Posterior cingulate gyrus (tissue), 11 donors: Measurements from ENCODE around the gene NCKAP5.

Experiments used
- DNase-seq, 10 donors: peaks; one replicate each; pipeline versions ENCODE4 v3.0.0 to v3.0.0-alpha.2; 2020 to 2021; ENCODE audit warnings: mixed read lengths in 3 of 10
- intact Hi-C: fragments of 100-400 bp; cut with DNase I; formaldehyde crosslinking; loops from one replicate; pipeline ENCODE4 v1.15.1; 2023

The NCKAP5 gene

DNA sequence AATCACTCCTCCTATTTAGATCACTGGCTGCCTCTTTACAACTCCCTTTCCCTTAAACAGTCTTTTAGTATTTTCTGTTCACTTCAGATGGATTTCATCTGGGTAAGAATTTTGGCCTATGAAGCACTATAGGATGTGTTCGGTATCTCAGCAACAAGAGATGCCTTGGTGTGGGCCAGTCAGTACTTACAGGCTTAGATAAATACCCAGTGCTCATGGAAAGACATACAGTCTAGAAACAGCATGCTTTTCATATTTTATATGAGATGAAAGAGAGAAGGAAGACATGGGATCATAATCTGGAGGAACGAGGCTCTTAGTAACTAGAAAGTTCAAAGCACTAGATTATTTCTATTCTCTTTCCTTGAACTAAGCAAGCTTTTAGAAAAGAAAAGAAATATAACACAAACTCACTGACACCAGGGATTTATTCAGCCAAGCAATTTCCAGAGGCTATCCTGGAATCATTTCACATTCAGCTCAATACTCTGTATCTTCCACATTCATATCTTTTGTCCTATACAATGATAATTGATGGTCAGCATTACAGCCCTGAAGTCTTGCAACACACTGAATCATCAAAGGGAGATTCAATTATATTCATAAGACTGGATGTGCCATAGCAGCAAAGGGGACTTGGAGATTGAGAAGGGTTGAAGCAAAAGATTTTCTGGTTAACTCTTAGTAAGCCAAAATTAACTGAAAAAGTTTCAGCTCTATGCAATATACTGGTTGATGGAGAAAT, 489.4 kb downstream of the NCKAP5 start:
- intact Hi-C loops: no loop called here
- DNase-seq: no peak

DNA sequence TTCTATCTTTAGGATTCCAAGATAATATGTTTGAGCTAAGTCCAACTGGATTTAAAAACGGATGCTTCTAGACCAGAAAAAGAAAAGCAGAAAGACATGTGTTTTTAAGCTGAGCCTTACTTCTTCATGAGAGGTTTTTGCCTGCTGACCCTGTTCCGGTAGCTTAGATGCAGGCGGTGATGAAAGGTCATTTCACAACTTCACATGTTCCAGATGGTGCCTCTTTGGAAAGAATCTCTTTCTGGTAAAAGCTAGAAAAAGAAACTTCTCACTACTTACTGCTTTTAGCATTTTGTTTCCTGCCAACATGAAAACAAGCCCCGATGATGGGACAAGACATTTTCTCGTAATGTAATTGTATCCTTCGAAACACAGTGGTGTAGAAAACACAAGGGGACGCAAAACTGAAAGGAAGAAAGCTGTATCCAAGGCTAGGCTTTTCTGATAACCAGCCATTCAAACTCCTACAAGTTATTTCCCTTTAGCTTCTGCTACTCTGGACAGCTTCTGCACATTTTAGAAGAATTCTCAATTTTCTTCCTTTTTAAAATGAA, 490.9 kb downstream of the NCKAP5 start:
- intact Hi-C loops: no loop called here
- no peak for DNase-seq

- intact Hi-C loops: no loop called here
- DNase-seq: no peak
Observed at GRCh38 chr2:133072837-133073694, 495.2 kb downstream of the NCKAP5 start.

- DNase-seq: peak in 2 of 10 donors; percentile 18 to 22
- intact Hi-C loops: no loop called here
Observed at GRCh38 chr2:133063775-133064174, 504.5 kb downstream of the NCKAP5 start.

GRCh38 chr2:133062931-133063665, 505.2 kb downstream of the NCKAP5 start:
- DNase-seq: no peak
- intact Hi-C loops: no loop called here

DNA sequence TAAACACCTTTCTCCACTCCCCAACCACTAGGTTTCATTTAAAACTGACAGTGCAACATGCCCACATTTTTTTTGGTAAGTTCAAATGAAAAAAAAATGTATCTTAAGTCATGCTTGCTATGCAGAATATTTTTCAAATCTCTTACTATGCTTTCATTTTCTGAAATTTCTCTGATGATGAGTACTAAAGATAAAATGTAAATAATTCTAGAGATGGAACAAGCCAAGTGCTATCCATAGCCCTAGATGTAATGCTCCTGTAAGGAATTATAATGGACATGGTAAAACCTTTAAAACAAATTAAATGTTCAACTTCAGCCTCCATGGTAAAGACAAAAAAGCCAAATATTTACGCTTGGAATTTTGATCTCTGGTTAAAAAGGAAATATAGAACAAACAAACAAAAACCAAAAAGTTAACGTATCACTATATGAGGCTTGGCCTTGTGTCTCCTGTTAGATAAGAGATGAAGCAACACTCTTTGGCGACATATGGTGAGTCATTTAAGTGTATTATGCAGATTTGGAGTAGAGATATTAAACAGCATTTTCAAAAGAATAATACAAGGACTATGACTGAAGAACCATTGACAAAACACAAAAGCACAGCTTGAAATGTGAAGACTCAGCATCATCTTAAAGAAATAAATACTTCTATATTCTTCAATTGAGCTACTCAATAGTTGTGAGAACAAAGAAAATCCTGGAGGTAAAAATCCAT, 506.2 kb downstream of the NCKAP5 start:
- intact Hi-C loops: no loop called here
- DNase-seq: no peak

- intact Hi-C loops: no loop called here
- no peak for DNase-seq
Observed at GRCh38 chr2:133054297-133054696, 514.0 kb downstream of the NCKAP5 start.

DNA sequence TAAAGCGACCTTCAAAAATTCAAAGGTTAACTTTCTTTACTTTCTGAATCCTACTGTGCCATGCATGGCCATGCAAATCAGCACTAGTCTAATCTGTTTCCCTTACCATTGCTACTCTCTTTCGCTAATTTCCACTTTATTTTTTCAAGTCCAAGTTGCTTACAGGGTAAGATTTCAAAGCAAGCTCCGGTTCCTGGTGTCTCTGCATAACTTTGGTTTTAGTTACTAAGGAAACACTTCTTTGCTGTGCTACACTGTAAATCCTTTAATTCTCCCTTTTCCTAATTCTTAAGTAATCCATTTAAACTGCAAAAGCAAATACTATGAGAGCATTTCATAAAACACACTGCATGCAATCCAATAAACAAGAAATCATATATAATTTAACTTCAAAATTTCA, 514.7 kb downstream of the NCKAP5 start:
- DNase-seq: no peak
- intact Hi-C loops: no loop called here

GRCh38 chr2:133045787-133046186, 522.5 kb downstream of the NCKAP5 start:
- intact Hi-C loops: no loop called here
- DNase-seq: no peak

- intact Hi-C loops: no loop called here
- DNase-seq: no peak
Observed at GRCh38 chr2:133044556-133044955, 523.7 kb downstream of the NCKAP5 start.

DNA sequence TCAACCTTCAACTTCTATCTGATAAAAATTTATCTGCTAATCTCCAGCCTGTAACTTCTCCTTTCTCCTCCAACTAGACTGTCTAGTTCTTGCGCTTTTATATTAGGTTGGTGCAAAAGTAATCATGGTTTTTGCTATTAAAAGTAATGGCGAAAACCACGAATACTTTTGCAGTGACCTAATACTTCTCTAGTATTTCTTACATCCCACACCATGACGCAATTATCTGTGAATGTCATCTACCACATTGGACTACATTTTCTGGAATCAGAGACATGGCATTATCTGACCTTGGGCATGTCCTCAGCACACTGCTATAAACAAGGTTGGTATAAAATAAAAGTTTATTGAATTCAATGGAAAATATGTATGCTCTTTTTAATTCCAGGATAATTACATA, 528.1 kb downstream of the NCKAP5 start:
- no peak for DNase-seq
- intact Hi-C loops: no loop called here

GRCh38 chr2:133039531-133039930, 528.7 kb downstream of the NCKAP5 start:
- intact Hi-C loops: no loop called here
- no peak for DNase-seq

DNA sequence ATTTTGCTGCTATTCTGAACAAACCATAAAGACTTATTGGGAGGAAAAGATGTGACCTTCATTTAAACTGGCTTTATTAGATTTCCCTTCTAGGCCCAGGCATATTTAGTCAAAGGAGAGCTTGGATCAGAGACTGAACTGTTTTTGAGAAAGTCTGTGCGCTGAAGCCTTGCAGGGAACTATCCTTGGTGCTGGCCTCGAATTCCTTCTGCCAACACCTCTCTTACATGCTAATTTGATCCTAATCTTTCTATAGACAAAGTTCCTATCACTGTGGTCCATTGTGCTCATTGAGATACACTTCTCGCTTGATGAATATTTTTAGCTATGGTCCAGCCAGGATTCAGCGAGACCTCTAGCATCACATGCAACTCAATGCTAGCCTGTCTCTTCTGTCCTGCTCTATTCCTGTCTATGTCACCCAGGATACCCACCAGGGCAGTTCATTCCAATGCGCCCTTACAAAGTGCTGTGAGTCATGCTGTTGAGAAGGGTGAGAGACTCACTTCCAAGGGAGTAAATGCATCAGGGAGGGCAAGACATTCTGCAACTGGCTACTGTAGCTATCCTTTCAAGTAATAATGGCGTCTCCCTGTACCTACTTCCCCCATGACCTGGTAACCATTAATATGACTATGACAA, 541.6 kb downstream of the NCKAP5 start:
- no peak for DNase-seq
- intact Hi-C loops: no loop called here

GRCh38 chr2:133025004-133025403, 543.3 kb downstream of the NCKAP5 start:
- DNase-seq: no peak
- intact Hi-C loops: no loop called here

DNA sequence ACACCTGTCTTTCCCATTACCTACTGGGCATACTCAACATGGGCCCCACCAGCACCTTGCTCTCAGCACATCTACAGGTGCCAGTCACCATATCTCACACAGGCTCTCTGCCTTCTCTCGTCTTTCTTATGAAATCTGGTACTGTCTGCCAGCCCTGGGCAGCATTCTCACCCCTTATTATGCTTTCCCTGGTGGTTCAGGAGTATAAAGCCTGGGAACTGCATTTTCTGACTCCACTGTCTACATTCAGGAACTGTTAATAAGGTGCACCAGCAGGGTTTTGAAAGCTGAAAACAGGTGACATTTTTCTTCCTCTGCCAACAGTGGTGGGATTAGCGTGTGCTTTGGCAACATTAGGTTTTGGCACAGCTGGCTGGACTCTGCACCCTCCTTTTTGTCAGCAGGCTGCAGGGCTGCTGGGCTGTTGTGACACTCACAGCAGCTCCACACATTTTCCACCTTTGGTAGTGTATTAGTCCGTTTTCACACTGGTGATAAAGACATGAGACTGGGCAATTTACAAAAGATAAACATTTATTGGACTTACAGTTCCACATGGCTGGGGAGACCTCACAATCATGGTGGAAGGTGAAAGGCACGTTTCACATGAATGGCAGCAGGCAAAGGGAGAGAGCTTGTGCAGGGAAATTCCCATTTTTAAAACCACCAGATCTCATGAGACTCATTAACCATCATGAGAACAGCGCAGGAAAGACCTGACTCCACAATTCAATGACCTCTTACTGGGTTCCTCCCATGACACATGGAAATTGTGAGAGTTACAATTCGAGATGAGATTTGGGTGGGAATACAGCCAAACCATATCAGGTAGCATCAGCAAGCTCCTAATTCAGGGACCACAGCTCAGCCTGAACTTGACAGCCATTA, 555.2 kb downstream of the NCKAP5 start:
- DNase-seq: no peak
- intact Hi-C loops: no loop called here

DNA sequence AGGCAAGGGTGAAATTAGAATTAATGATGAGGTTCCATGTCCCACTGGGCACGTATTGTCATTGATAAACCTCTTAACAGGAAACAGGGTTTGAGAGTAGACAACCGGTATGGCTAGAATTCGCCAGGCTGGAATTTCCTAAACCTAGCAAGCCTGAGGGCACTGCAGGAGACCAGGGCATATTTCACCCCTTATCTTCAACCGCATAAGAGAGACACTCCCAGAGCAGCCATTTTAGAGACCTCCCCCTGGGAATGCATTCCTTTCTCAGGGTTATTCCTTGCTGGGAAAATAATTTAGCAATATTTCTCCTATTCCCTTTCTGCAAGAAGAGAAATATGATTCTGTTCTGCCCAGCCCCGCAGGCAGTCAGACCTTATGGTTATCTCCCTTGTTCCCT, 563.6 kb downstream of the NCKAP5 start:
- intact Hi-C loops: no loop called here

GRCh38 chr2:132999421-132999820, 568.8 kb downstream of the NCKAP5 start:
- no peak for DNase-seq
- intact Hi-C loops: no loop called here

More for the DNA sequence above, 563.6 kb downstream of the NCKAP5 start:
- no peak for DNase-seq

- intact Hi-C loops: no loop called here
- no peak for DNase-seq
Observed at GRCh38 chr2:132998221-132998620, 570.0 kb downstream of the NCKAP5 start.
